Omental fat pad (tissue), 4 donors: ENCODE measurements around the gene AGAP1. TPM values are rescaled to one million over a fixed set of nuclear protein-coding genes. Genes with fewer than 3 reads are reported as not detected.

Experiments used
- ATAC-seq: fragments of 150-250 bp; one replicate; pipeline ENCODE4 v1.9.1; 2016; ENCODE audit warnings: mild to moderate bottlenecking, moderate library complexity; ENCODE audit not compliant: low FRiP score
- DNase-seq: peaks from one replicate; pipeline ENCODE4 v3.0.0-alpha.2; 2019; ENCODE audit warnings: low spot score
- CTCF ChIP-seq, 3 donors: fragments of 450-650 bp; IDR thresholded peaks; one replicate each; pipeline ENCODE4 v1.5.1; 2016 to 2017; ENCODE audit warnings: antibody characterized with exemption in 3 of 3, mild to moderate bottlenecking in 3 of 3, moderate library complexity in 2 of 3
- total RNA-seq, 4 donors: library from RNA; depleted of rRNA; stranded (reverse); fragments of >200 nt; gene quantifications; one replicate each; pipeline ENCODE4 v1.1.0, GENCODE V29; 2016

Gene AGAP1
- total RNA-seq, 4 donors from 2014 or later, result 15.5 to 24.3 (median 16.2) TPM

GRCh38 chr2:236120829-236121228 lies 627.0 kb downstream of the AGAP1 start:
- no peak for DNase-seq
- no peak for ATAC-seq
- TF ChIP-seq CTCF (IDR thresholded peaks at IDR 0.05), result no peak

GRCh38 chr2:236121546-236121945 lies 627.7 kb downstream of the AGAP1 start:
- ATAC-seq, result no peak
- DNase-seq, result no peak
- no peak for TF ChIP-seq CTCF (IDR thresholded peaks at IDR 0.05)

GRCh38 chr2:236122236-236122635 lies 628.4 kb downstream of the AGAP1 start:
- ATAC-seq, result no peak
- no peak for TF ChIP-seq CTCF (IDR thresholded peaks at IDR 0.05)

GRCh38 chr2:236123716-236124115 lies 629.9 kb downstream of the AGAP1 start:
- no peak for DNase-seq
- TF ChIP-seq CTCF (IDR thresholded peaks at IDR 0.05), result no peak
- ATAC-seq, result no peak

More at GRCh38 chr2:236122236-236122635, 628.4 kb downstream of the AGAP1 start:
- DNase-seq, result no peak

GRCh38 chr2:236124182-236124893 lies 630.5 kb downstream of the AGAP1 start:
- no peak for ATAC-seq

GRCh38 chr2:236125541-236125940 lies 631.7 kb downstream of the AGAP1 start:
- DNase-seq, result no peak
- no peak for TF ChIP-seq CTCF (IDR thresholded peaks at IDR 0.05)
- ATAC-seq, result no peak

More at GRCh38 chr2:236124182-236124893, 630.5 kb downstream of the AGAP1 start:
- DNase-seq, result no peak
- TF ChIP-seq CTCF (IDR thresholded peaks at IDR 0.05), result no peak

GRCh38 chr2:236127010-236127409 lies 633.2 kb downstream of the AGAP1 start:
- DNase-seq, result no peak
- TF ChIP-seq CTCF (IDR thresholded peaks at IDR 0.05), result no peak
- ATAC-seq, result no peak
